HepG2 (cell line): ENCODE data around the gene CTSZ. TPM values are rescaled to one million over a fixed set of nuclear protein-coding genes. Genes with fewer than 3 reads are reported as not detected.
A peak's percentile ranks its signal among the peaks of the same experiment; 100 is the strongest.

Experiments
- HOXA3 ChIP-seq: sonication (generic); formaldehyde crosslinking; IDR thresholded peaks from 2 replicates; pipeline ENCODE4 v1.5.0; 2020; ENCODE audit warnings: missing genetic modification reagents
- JARID2 ChIP-seq: sonication (generic); formaldehyde crosslinking; IDR thresholded peaks from 2 replicates; pipeline ENCODE4 v1.8.1; 2023; ENCODE audit warnings: missing genetic modification reagents, inconsistent platforms; ENCODE audit not compliant: insufficient replicate concordance
- JUN ChIP-seq: sonication (generic); formaldehyde crosslinking; IDR thresholded peaks from 2 replicates; pipeline ENCODE4 v1.4.0; 2020; ENCODE audit warnings: mild to moderate bottlenecking, missing genetic modification reagents
- MIER3 ChIP-seq: IDR thresholded peaks from 2 replicates; pipeline ENCODE4 v1.6.1; 2016; ENCODE audit warnings: missing compliant biosample characterization, borderline replicate concordance
- MTF1 ChIP-seq: sonication (generic); formaldehyde crosslinking; IDR thresholded peaks from 2 replicates; pipeline ENCODE4 v1.5.0; 2020; ENCODE audit warnings: missing genetic modification reagents
- TBX2 ChIP-seq: sonication (generic); formaldehyde crosslinking; IDR thresholded peaks from 2 replicates; pipeline ENCODE4 v1.5.0; 2020; ENCODE audit warnings: missing genetic modification reagents, mild to moderate bottlenecking, borderline replicate concordance
- TOPORS ChIP-seq: sonication (generic); formaldehyde crosslinking; IDR thresholded peaks from 2 replicates; pipeline ENCODE4 v1.8.0; 2023; ENCODE audit warnings: mild to moderate bottlenecking, missing genetic modification reagents
- ZBTB42 ChIP-seq: sonication (generic); formaldehyde crosslinking; IDR thresholded peaks from 2 replicates; pipeline ENCODE4 v1.5.0; 2020; ENCODE audit warnings: mild to moderate bottlenecking, missing genetic modification reagents
- ZFP36 ChIP-seq: fragments of 150-350 bp; IDR thresholded peaks from 2 replicates; pipeline ENCODE4 v1.6.1; 2018; ENCODE audit warnings: borderline replicate concordance, low read length, low read depth; ENCODE audit not compliant: partially characterized antibody
- ZNF205 ChIP-seq: IDR thresholded peaks from 2 replicates; pipeline ENCODE4 v1.6.1; 2018; ENCODE audit warnings: missing biosample characterization, missing genetic modification reagents
- ZNF556 ChIP-seq: sonication (generic); formaldehyde crosslinking; IDR thresholded peaks from 2 replicates; pipeline ENCODE4 v1.4.0; 2020; ENCODE audit warnings: mild to moderate bottlenecking, missing genetic modification reagents, borderline replicate concordance
- ZNF616 ChIP-seq: sonication (generic); formaldehyde crosslinking; IDR thresholded peaks from 2 replicates; pipeline ENCODE4 v1.5.0; 2020; ENCODE audit warnings: low read depth, mild to moderate bottlenecking, missing genetic modification reagents
- polyA plus RNA-seq, 8 experiments: library from polyadenylated mRNA; depleted of rRNA in 3 of 8; stranded (reverse) in 7 of 8; unstranded in 1 of 8; fragments of >200 nt; fragmentation: Illumina TruSeq in 4 of 8; extraction: Trizol in 4 of 8; gene quantifications; 2 replicates each; pipeline versions ENCODE4 v1.2.1 to v1.2.3, GENCODE V29; 2011 to 2016; ENCODE audit warnings: low read depth in 4 of 8, missing spikeins in 1 of 8, mixed read lengths in 1 of 8; ENCODE audit not compliant: insufficient read depth in 1 of 8
- total RNA-seq, 5 experiments: library from RNA; depleted of rRNA; stranded (reverse); fragments of >200 nt; fragmentation: Illumina TruSeq; extraction: Trizol; gene quantifications; 2 replicates each; pipeline ENCODE4 v1.2.3, GENCODE V29; 2016; ENCODE audit warnings: low read depth in 1 of 5
- TF ChIP-seq, protein P1 (sequence below): sonication (generic); formaldehyde crosslinking; IDR thresholded peaks from 2 replicates; pipeline ENCODE4 v1.5.0; 2020; ENCODE audit warnings: missing genetic modification reagents, mild to moderate bottlenecking, borderline replicate concordance
- TF ChIP-seq, protein P2 (sequence below): sonication (generic); formaldehyde crosslinking; IDR thresholded peaks from 2 replicates; pipeline ENCODE4 v1.4.0; 2020; ENCODE audit warnings: missing genetic modification reagents, borderline replicate concordance
- TF ChIP-seq, protein P3 (sequence below): sonication (generic); formaldehyde crosslinking; IDR thresholded peaks from 2 replicates; pipeline ENCODE4 v1.8.1; 2023; ENCODE audit warnings: missing genetic modification reagents, inconsistent platforms, borderline replicate concordance
- TF ChIP-seq, protein P4 (sequence below): sonication (generic); formaldehyde crosslinking; IDR thresholded peaks from 2 replicates; pipeline ENCODE4 v1.4.0; 2020; ENCODE audit warnings: low read depth, mild to moderate bottlenecking, missing genetic modification reagents
- TF ChIP-seq, protein P5 (sequence below): sonication (generic); formaldehyde crosslinking; IDR thresholded peaks from 2 replicates; pipeline ENCODE4 v1.8.0; 2022; ENCODE audit warnings: mild to moderate bottlenecking, missing genetic modification reagents

CTSZ gene
- total and polyA plus RNA-seq, 2 of the 13 experiments (the other 11 are each of a cell fraction or from before 2014, with no cell fraction given): 0.33 TPM; not detected in 1

DNA sequence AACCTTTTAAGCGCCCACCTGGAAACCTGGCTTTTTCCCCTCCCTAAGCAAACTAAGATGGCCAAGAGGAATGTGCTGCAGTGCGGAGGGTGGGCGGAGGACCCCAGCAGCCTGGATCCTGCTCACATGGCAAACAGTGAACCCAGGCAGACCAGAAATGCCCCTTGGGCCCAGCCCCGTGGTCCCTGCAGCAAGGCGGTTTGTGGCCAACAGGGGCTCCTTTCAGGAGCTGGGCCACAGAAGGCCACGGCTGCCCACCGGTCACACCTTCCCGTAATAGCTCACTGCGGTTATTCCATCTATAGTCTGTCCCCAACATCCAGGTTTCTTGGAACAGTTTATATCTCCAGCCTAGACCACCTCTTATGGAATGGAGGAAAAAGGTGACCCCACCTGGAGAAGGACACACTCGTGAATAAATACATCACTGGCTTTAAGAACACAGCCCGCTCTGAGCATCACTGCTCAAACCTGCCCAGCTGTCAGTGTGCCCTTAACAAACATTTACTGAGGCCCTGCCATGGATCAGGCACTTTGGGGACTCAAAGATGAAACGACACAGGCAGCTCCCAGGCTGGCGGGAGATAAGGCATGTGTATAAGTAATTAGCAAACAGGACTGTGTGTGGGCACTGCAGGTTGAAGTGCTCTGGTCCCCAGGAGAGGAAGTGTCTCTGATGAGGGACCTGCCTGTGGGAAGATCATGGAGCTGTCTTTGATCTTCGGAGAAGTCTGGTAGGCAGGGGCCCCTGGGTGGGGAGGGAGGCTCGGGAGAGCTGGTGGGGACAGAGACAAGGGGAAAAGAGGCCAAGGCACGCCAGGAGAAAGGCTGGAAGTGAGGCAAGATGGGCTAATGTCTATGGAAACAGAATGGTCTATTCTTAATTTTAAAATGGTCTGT lies 9.0 kb upstream of the CTSZ start (continued):
- no peak for TF ChIP-seq ZFP36
- TF ChIP-seq, protein P1, sequence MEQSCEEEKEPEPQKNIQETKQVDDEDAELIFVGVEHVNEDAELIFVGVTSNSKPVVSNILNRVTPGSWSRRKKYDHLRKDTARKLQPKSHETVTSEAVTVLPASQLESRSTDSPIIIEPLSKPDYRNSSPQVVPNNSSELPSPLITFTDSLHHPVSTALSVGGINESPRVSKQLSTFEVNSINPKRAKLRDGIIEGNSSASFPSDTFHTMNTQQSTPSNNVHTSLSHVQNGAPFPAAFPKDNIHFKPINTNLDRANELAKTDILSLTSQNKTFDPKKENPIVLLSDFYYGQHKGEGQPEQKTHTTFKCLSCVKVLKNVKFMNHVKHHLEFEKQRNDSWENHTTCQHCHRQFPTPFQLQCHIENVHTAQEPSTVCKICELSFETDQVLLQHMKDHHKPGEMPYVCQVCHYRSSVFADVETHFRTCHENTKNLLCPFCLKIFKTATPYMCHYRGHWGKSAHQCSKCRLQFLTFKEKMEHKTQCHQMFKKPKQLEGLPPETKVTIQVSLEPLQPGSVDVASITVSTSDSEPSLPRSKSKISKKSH (CRISPR knock-in tag): no peak
- TF ChIP-seq, protein P2, sequence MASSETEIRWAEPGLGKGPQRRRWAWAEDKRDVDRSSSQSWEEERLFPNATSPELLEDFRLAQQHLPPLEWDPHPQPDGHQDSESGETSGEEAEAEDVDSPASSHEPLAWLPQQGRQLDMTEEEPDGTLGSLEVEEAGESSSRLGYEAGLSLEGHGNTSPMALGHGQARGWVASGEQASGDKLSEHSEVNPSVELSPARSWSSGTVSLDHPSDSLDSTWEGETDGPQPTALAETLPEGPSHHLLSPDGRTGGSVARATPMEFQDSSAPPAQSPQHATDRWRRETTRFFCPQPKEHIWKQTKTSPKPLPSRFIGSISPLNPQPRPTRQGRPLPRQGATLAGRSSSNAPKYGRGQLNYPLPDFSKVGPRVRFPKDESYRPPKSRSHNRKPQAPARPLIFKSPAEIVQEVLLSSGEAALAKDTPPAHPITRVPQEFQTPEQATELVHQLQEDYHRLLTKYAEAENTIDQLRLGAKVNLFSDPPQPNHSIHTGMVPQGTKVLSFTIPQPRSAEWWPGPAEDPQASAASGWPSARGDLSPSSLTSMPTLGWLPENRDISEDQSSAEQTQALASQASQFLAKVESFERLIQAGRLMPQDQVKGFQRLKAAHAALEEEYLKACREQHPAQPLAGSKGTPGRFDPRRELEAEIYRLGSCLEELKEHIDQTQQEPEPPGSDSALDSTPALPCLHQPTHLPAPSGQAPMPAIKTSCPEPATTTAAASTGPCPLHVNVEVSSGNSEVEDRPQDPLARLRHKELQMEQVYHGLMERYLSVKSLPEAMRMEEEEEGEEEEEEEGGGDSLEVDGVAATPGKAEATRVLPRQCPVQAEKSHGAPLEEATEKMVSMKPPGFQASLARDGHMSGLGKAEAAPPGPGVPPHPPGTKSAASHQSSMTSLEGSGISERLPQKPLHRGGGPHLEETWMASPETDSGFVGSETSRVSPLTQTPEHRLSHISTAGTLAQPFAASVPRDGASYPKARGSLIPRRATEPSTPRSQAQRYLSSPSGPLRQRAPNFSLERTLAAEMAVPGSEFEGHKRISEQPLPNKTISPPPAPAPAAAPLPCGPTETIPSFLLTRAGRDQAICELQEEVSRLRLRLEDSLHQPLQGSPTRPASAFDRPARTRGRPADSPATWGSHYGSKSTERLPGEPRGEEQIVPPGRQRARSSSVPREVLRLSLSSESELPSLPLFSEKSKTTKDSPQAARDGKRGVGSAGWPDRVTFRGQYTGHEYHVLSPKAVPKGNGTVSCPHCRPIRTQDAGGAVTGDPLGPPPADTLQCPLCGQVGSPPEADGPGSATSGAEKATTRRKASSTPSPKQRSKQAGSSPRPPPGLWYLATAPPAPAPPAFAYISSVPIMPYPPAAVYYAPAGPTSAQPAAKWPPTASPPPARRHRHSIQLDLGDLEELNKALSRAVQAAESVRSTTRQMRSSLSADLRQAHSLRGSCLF: no peak
- TF ChIP-seq TOPORS (CRISPR knock-in tag): peak; percentile 28; the same call in 1 of the 2 replicates
- peak; percentile 77; the same call in 1 of the 2 replicates for TF ChIP-seq MIER3 (CRISPR knock-in tag)
- no peak for TF ChIP-seq MTF1 (CRISPR knock-in tag)
- TF ChIP-seq TBX2 (CRISPR knock-in tag): peak; percentile 99
- TF ChIP-seq JUN (CRISPR knock-in tag): 0 out of 2 replicates have a peak, but pooled peaks have one; percentile 8
- TF ChIP-seq, protein P3, sequence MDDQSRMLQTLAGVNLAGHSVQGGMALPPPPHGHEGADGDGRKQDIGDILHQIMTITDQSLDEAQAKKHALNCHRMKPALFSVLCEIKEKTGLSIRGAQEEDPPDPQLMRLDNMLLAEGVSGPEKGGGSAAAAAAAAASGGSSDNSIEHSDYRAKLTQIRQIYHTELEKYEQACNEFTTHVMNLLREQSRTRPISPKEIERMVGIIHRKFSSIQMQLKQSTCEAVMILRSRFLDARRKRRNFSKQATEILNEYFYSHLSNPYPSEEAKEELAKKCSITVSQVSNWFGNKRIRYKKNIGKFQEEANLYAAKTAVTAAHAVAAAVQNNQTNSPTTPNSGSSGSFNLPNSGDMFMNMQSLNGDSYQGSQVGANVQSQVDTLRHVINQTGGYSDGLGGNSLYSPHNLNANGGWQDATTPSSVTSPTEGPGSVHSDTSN (CRISPR knock-in tag): no peak
- TF ChIP-seq ZBTB42 (CRISPR knock-in tag): no peak
- TF ChIP-seq JARID2 (CRISPR knock-in tag): no peak
- TF ChIP-seq, protein P4, sequence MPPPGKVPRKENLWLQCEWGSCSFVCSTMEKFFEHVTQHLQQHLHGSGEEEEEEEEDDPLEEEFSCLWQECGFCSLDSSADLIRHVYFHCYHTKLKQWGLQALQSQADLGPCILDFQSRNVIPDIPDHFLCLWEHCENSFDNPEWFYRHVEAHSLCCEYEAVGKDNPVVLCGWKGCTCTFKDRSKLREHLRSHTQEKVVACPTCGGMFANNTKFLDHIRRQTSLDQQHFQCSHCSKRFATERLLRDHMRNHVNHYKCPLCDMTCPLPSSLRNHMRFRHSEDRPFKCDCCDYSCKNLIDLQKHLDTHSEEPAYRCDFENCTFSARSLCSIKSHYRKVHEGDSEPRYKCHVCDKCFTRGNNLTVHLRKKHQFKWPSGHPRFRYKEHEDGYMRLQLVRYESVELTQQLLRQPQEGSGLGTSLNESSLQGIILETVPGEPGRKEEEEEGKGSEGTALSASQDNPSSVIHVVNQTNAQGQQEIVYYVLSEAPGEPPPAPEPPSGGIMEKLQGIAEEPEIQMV (CRISPR knock-in tag): 0 out of 2 replicates have a peak, but pooled peaks have one; percentile 30
- peak; percentile 72; the same call in 1 of the 2 replicates for TF ChIP-seq ZNF616
- TF ChIP-seq, protein P5, sequence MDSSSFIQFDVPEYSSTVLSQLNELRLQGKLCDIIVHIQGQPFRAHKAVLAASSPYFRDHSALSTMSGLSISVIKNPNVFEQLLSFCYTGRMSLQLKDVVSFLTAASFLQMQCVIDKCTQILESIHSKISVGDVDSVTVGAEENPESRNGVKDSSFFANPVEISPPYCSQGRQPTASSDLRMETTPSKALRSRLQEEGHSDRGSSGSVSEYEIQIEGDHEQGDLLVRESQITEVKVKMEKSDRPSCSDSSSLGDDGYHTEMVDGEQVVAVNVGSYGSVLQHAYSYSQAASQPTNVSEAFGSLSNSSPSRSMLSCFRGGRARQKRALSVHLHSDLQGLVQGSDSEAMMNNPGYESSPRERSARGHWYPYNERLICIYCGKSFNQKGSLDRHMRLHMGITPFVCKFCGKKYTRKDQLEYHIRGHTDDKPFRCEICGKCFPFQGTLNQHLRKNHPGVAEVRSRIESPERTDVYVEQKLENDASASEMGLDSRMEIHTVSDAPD (CRISPR knock-in tag): peak; percentile 95
- peak; percentile 89 for TF ChIP-seq ZNF205 (CRISPR knock-in tag)
- TF ChIP-seq HOXA3 (CRISPR knock-in tag): peak; percentile 92
- peak; percentile 83 for TF ChIP-seq ZNF556 (CRISPR knock-in tag)
